IMR-90 (cell line): Measurements from ENCODE around the gene FAIM2. TPM values are rescaled to one million over a fixed set of nuclear protein-coding genes. Genes with fewer than 3 reads are reported as not detected.

Experiments
- ATAC-seq: fragments of 200-7000 bp; cut with Tn5 transposase; 2 replicates; pipeline ENCODE4 v1.9.1; 2020; ENCODE audit warnings: low read depth, mild to moderate bottlenecking, moderate library complexity
- BruUV-seq: library from RNA; stranded (reverse); fragments of 400-500 nt; replicated peaks from 2 replicates; lab custom pipeline; 2021; lab: Mats Ljungman, UMichigan
- CTCF ChIA-PET: fragments of 300-600 bp; formaldehyde crosslinking; extraction: SDS; loops from one replicate; lab custom pipeline; 2021; ENCODE audit warnings: antibody characterized with exemption; lab: Yijun Ruan, JAX
- POLR2A ChIA-PET: fragments of 300-600 bp; sonication (Branson Sonifier 250); formaldehyde crosslinking; loops from one replicate; lab custom pipeline; 2022; ENCODE audit warnings: antibody characterized with exemption; ENCODE audit not compliant: unreplicated experiment; lab: Charles Lee
- DNase-seq: peaks from one replicate; pipeline ENCODE4 v3.0.0; 2013
- H2AFZ ChIP-seq: replicated peaks from 2 replicates; pipeline ENCODE3; 2013; ENCODE audit warnings: low read length, mild to moderate bottlenecking; ENCODE audit not compliant: poor library complexity
- H2AK5ac ChIP-seq: 2 replicates; pipeline ENCODE4 v1.6.1; 2013; ENCODE audit warnings: low read depth, low read length, inconsistent platforms
- H2AK9ac ChIP-seq: replicated peaks from 2 replicates; pipeline ENCODE3; 2013; ENCODE audit warnings: mild to moderate bottlenecking, low read depth, low read length, moderate library complexity; ENCODE audit not compliant: poor library complexity
- H2BK120ac ChIP-seq: 2 replicates; pipeline ENCODE4 v1.6.1; 2013; ENCODE audit warnings: low read depth, low read length, inconsistent platforms
- H2BK15ac ChIP-seq: 3 replicates; pipeline ENCODE4 v1.6.1; 2013; ENCODE audit warnings: low read depth, low read length, inconsistent platforms
- H2BK20ac ChIP-seq: 2 replicates; pipeline ENCODE4 v1.6.1; 2013; ENCODE audit warnings: low read depth, mild to moderate bottlenecking, inconsistent platforms, low read length, moderate library complexity
- H2BK5ac ChIP-seq: 2 replicates; pipeline ENCODE4 v1.6.1; 2013; ENCODE audit warnings: mild to moderate bottlenecking, low read depth, low read length, inconsistent platforms; ENCODE audit not compliant: poor library complexity, severe bottlenecking
- H3K14ac ChIP-seq: replicated peaks from 2 replicates; pipeline ENCODE4 v1.6.1; 2013; ENCODE audit warnings: low read depth, low read length, inconsistent platforms
- H3K18ac ChIP-seq: 2 replicates; pipeline ENCODE4 v1.6.1; 2013; ENCODE audit warnings: low read depth, low read length, control low read depth
- H3K23ac ChIP-seq: 2 replicates; pipeline ENCODE4 v1.6.1; 2013; ENCODE audit warnings: low read depth, low read length, inconsistent platforms
- H3K27ac ChIP-seq: 2 replicates; pipeline ENCODE4 v1.5.1; 2013; ENCODE audit warnings: mild to moderate bottlenecking, control low read depth, low read length; ENCODE audit not compliant: insufficient read depth
- H3K27me3 ChIP-seq: 2 replicates; pipeline ENCODE4 v1.6.1; 2013; ENCODE audit warnings: low read length; ENCODE audit not compliant: control insufficient read depth, insufficient read depth
- H3K36me3 ChIP-seq: 2 replicates; pipeline ENCODE4 v1.6.1; 2013; ENCODE audit warnings: low read length, mixed read lengths; ENCODE audit not compliant: control insufficient read depth, insufficient read depth
- H3K4ac ChIP-seq: 2 replicates; pipeline ENCODE4 v1.6.1; 2013; ENCODE audit warnings: low read depth, low read length, inconsistent platforms
- H3K4me1 ChIP-seq: 2 replicates; pipeline ENCODE4 v1.6.1; 2013; ENCODE audit warnings: low read length, mixed read lengths; ENCODE audit not compliant: control insufficient read depth, insufficient read depth
- H3K4me2 ChIP-seq: 2 replicates; pipeline ENCODE4 v1.6.1; 2013; ENCODE audit warnings: low read depth, mild to moderate bottlenecking, control low read depth, low read length, moderate library complexity
- H3K4me3 ChIP-seq: 2 replicates; pipeline ENCODE4 v1.5.1; 2013; ENCODE audit warnings: low read depth, mild to moderate bottlenecking, control low read depth, low read length, moderate library complexity; ENCODE audit not compliant: insufficient read depth
- H3K56ac ChIP-seq: 2 replicates; pipeline ENCODE4 v1.6.1; 2013; ENCODE audit warnings: low read length, inconsistent platforms; ENCODE audit not compliant: insufficient read depth; ENCODE audit errors: extremely low read depth
- H3K79me1 ChIP-seq, 2 experiments: 2 replicates each; pipeline ENCODE4 v1.6.1; 2013; ENCODE audit warnings: low read length in 2 of 2, inconsistent platforms in 1 of 2, low read depth in 1 of 2
- H3K9ac ChIP-seq: 2 replicates; pipeline ENCODE4 v1.6.1; 2013; ENCODE audit warnings: low read depth, low read length, control low read depth
- H3K9me1 ChIP-seq: 2 replicates; pipeline ENCODE4 v1.6.1; 2013; ENCODE audit warnings: low read length, inconsistent platforms; ENCODE audit not compliant: insufficient read depth
- H3K9me3 ChIP-seq: 2 replicates; pipeline ENCODE4 v1.6.1; 2013; ENCODE audit warnings: low read length; ENCODE audit not compliant: control insufficient read depth, insufficient read depth
- H4K20me1 ChIP-seq: 2 replicates; pipeline ENCODE4 v1.6.1; 2013; ENCODE audit warnings: low read length, inconsistent platforms; ENCODE audit not compliant: insufficient read depth
- H4K5ac ChIP-seq: 2 replicates; pipeline ENCODE4 v1.6.1; 2013; ENCODE audit warnings: mild to moderate bottlenecking, low read depth, low read length, control low read depth
- H4K8ac ChIP-seq, 2 experiments: 2 replicates each; pipeline ENCODE4 v1.6.1; 2013; ENCODE audit warnings: low read depth in 2 of 2, low read length in 2 of 2, control low read depth in 1 of 2, inconsistent platforms in 1 of 2
- H4K91ac ChIP-seq: 2 replicates; pipeline ENCODE4 v1.6.1; 2013; ENCODE audit warnings: low read depth, low read length, inconsistent platforms; ENCODE audit not compliant: insufficient read depth
- CHD1 ChIP-seq: IDR thresholded peaks from 2 replicates; pipeline ENCODE4 v1.6.1; 2012; ENCODE audit warnings: low read depth, low read length, improper control_type of control experiment
- POLR2A ChIP-seq: IDR thresholded peaks from 2 replicates; pipeline ENCODE4 v1.6.1; 2012; ENCODE audit warnings: mild to moderate bottlenecking, low read depth, low read length
- WGBS, 2 experiments: methylation state at CpG; one replicate each; pipeline versions ENCODE4 v1.1.5 to v1.1.7; 2013; ENCODE audit warnings: missing lambda C conversion rate in 2 of 2; ENCODE audit not compliant: insufficient read length in 1 of 2; ENCODE audit errors: extremely low coverage in 2 of 2; 5-methylcytosine and 5-hydroxymethylcytosine counted together
- dilution Hi-C: fragments of 300-500 bp; cut with HindIII; formaldehyde crosslinking; loops from one replicate; pipeline ENCODE4 v1.14.3; 2018; ENCODE audit warnings: low sequenced_read_pairs; ENCODE audit not compliant: unreplicated experiment
- in situ Hi-C: fragments of 300-500 bp; cut with MboI; formaldehyde crosslinking; loops from 3 replicates; pipeline ENCODE4 v1.14.3; 2019; ENCODE audit warnings: low sequenced_read_pairs, inconsistent platforms, mixed read lengths
- intact Hi-C: fragments of 100-400 bp; cut with micrococcal nuclease; formaldehyde crosslinking; loops from 2 replicates; pipeline ENCODE4 v1.10.0; 2022
- polyA plus RNA-seq, 3 experiments: library from polyadenylated mRNA; depleted of rRNA; stranded (reverse); fragments of >200 nt; gene quantifications; 2 replicates each; pipeline ENCODE4 v1.2.3, GENCODE V29; 2012; ENCODE audit warnings: low replicate concordance in 1 of 3
- total RNA-seq: library from RNA; depleted of rRNA; stranded (reverse); fragments of >200 nt; gene quantifications from 2 replicates; pipeline ENCODE4 v1.2.3, GENCODE V29; 2012
- TF ChIP-seq, protein P1 (sequence below): fragments of 150-350 bp; IDR thresholded peaks from 2 replicates; pipeline ENCODE4 v1.6.1; 2016; ENCODE audit warnings: low read depth, mild to moderate bottlenecking, low read length, moderate library complexity, borderline replicate concordance
- TF ChIP-seq, protein P2 (sequence below): conservative IDR thresholded peaks from 2 replicates; pipeline ENCODE4 v1.5.1; 2012; ENCODE audit warnings: mild to moderate bottlenecking, low read depth, low read length, improper control_type of control experiment

FAIM2 gene
- total and polyA plus RNA-seq, 2 of the 4 experiments (the other 2 are of a cell fraction) = 0.72 to 5.3 TPM

DNA sequence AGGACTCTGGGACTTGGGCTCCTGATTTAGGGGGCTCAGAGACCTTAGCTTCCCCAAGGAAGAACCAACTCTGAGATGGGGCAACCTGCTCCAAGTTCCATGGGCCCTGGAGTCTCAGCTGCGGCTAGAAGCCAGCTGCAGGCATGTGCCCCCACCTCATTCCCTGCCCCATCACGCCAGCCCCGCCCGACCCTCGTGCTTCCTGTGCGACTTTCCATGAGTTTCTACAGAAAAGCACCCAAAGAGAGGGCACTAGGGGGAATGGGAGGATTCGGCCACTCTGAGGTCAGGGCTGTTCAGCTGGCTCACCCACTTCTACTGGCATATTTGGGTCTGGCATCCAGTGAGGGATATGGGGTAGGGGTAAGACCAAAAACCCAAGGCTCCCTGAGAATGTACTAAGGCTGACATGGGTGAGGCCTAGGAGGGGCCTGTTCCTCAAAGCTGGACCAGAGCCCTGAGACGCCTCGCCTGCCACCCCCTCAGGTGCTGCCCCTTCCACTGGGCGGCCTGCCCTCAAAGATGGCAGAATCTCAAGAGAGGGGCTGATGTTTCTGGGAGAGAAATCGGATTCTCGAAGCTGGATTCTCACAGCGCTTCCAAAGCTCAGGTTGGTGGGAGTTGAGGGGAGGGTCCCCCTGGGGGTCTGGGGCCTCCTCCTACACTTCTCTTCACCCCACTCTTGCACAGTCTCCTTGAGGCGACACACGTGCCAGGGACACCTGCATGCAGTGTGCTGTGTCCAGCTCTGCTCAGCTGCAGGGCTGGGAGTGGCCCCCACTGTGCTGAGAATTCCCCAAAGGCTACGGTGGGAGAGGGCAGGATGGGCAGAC is 22.1 kb downstream of the FAIM2 start:
- H2AK9ac ChIP-seq = no peak overlapping the region
- BruUV-seq = no TSS peak
- no peaks in the 10 kb centered on the region for H3K79me1 ChIP-seq
- H2BK5ac ChIP-seq = no peak overlapping the region
- no peak overlapping the region for H4K5ac ChIP-seq
- ChIA-PET POLR2A (no interaction called here), CTCF (no interaction called here)
- no peak overlapping the region for H2BK120ac ChIP-seq
- dilution Hi-C loops (no loop called here), intact Hi-C loops (no loop called here), in situ Hi-C loops (no loop called here)
- TF ChIP-seq, protein P1, sequence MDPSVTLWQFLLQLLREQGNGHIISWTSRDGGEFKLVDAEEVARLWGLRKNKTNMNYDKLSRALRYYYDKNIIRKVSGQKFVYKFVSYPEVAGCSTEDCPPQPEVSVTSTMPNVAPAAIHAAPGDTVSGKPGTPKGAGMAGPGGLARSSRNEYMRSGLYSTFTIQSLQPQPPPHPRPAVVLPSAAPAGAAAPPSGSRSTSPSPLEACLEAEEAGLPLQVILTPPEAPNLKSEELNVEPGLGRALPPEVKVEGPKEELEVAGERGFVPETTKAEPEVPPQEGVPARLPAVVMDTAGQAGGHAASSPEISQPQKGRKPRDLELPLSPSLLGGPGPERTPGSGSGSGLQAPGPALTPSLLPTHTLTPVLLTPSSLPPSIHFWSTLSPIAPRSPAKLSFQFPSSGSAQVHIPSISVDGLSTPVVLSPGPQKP = no peak
- TF ChIP-seq POLR2A (no peak), CHD1 (no peak)
- TF ChIP-seq, protein P2, sequence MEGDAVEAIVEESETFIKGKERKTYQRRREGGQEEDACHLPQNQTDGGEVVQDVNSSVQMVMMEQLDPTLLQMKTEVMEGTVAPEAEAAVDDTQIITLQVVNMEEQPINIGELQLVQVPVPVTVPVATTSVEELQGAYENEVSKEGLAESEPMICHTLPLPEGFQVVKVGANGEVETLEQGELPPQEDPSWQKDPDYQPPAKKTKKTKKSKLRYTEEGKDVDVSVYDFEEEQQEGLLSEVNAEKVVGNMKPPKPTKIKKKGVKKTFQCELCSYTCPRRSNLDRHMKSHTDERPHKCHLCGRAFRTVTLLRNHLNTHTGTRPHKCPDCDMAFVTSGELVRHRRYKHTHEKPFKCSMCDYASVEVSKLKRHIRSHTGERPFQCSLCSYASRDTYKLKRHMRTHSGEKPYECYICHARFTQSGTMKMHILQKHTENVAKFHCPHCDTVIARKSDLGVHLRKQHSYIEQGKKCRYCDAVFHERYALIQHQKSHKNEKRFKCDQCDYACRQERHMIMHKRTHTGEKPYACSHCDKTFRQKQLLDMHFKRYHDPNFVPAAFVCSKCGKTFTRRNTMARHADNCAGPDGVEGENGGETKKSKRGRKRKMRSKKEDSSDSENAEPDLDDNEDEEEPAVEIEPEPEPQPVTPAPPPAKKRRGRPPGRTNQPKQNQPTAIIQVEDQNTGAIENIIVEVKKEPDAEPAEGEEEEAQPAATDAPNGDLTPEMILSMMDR = no peak
- no peak overlapping the region for H2AFZ ChIP-seq
- no peak overlapping the region for H3K4me3 ChIP-seq
- no peaks in the 10 kb centered on the region for H3K9me3 ChIP-seq
- H2BK20ac ChIP-seq = no peak overlapping the region
- H4K91ac ChIP-seq = no peak overlapping the region
- H4K20me1 ChIP-seq = no peaks in the 10 kb centered on the region
- no peaks in the 10 kb centered on the region for H3K4me1 ChIP-seq
- DNase-seq = no peak
- H3K9me1 ChIP-seq = no peaks in the 10 kb centered on the region
- no peak for ATAC-seq
- H3K56ac ChIP-seq = no peak overlapping the region
- H3K27ac ChIP-seq = no peak overlapping the region
- H3K23ac ChIP-seq = no peak overlapping the region
- no peak overlapping the region for H3K9ac ChIP-seq
- H3K36me3 ChIP-seq = no peaks in the 10 kb centered on the region
- no peak overlapping the region for H3K18ac ChIP-seq
- H3K27me3 ChIP-seq = peaks cover 30% of the 10 kb centered on the region
- H3K4me2 ChIP-seq = no peak overlapping the region
- H3K4ac ChIP-seq = no peak overlapping the region
- 100% methylated on average over 2 of the region's 16 CpGs; no CpG with 5 or more reads in 1 of the 2 experiments for WGBS, 2 experiments
- H2AK5ac ChIP-seq = no peak overlapping the region
- no peak overlapping the region for H4K8ac ChIP-seq
- no peak overlapping the region for H3K14ac ChIP-seq
- H2BK15ac ChIP-seq = no peak overlapping the region
